H1 (cell line): ENCODE data around the gene MACROD2. TPM values are rescaled to one million over a fixed set of nuclear protein-coding genes. Genes with fewer than 3 reads are reported as not detected.

Source experiments
- EGR1 ChIP-seq: IDR thresholded peaks from 2 replicates; pipeline ENCODE4 v1.6.1; 2011; ENCODE audit warnings: low read depth, low read length, borderline replicate concordance
- GABPA ChIP-seq: IDR thresholded peaks from 2 replicates; pipeline ENCODE4 v1.6.1; 2011; ENCODE audit warnings: mild to moderate bottlenecking, low read length, moderate library complexity, borderline replicate concordance; ENCODE audit not compliant: insufficient read depth
- MAFK ChIP-seq: IDR thresholded peaks from 2 replicates; pipeline ENCODE4 v1.6.1; 2012; ENCODE audit warnings: low read depth, mild to moderate bottlenecking, improper control_type of control experiment, low read length
- NANOG ChIP-seq: IDR thresholded peaks from 2 replicates; pipeline ENCODE4 v1.6.1; 2011; ENCODE audit warnings: low read length, low read depth, mild to moderate bottlenecking, inconsistent platforms; ENCODE audit not compliant: insufficient read depth, poor library complexity, severe bottlenecking
- RXRA ChIP-seq: IDR thresholded peaks from 2 replicates; pipeline ENCODE4 v1.6.1; 2011; ENCODE audit warnings: low read depth, mild to moderate bottlenecking, low read length, moderate library complexity; ENCODE audit not compliant: insufficient read depth
- TBP ChIP-seq: IDR thresholded peaks from 2 replicates; pipeline ENCODE4 v1.6.1; 2011; ENCODE audit warnings: low read depth, low read length, improper control_type of control experiment
- ZNF274 ChIP-seq: IDR thresholded peaks from 2 replicates; pipeline ENCODE4 v1.7.0; 2012; ENCODE audit warnings: low read length, borderline replicate concordance; ENCODE audit errors: extremely low read depth
- polyA plus RNA-seq, 7 experiments: library from polyadenylated mRNA; depleted of rRNA in 3 of 7; stranded (reverse) in 5 of 7; unstranded in 2 of 7; fragments of >200 nt in 5 of 7; fragments of 200-250 nt in 2 of 7; gene quantifications; 1 replicate in 5 of 7; 2 replicates in 1 of 7; 4 replicates in 1 of 7; pipeline versions ENCODE4 v1.2.1 to v1.2.3, GENCODE V29; 2011 to 2013; ENCODE audit warnings: missing spikeins in 2 of 7, mixed read lengths in 2 of 7
- total RNA-seq: library from RNA; stranded (reverse); fragmentation: NEBNext Ultra II Directional; extraction: Animal tissue kit (Norgen Biotek cat#: 25700); gene quantifications from 2 replicates; pipeline ENCODE4 v1.2.1, GENCODE V29; 2021

MACROD2 gene
- total and polyA plus RNA-seq, 2 of the 8 experiments (the other 6 are each of a cell fraction or from before 2014, with no cell fraction given) = 0.70 to 3.9 TPM

DNA sequence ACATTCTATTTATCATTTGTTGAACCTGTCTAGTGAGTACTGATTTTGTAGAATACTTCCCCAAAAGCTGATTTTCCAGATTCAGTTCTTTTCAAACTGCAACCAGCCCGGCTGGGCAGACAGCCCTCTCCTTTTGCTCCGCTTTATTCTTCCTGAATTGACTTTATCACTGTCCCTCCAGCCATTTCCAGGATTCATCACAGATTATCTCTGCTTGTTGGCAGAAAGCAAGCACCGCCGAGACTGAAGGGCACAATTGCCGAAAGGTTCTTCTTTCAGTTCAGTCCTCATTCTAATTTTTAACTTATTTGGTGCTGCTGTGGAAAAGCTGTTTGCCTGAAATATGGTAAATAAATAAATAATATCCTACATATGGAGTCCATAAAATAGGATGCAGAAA lies 711.2 kb downstream of the MACROD2 start (continued):
- TF ChIP-seq NANOG (no peak), RXRA (no peak), EGR1 (no peak), ZNF274 (no peak), TBP (no peak), GABPA (no peak), MAFK (no peak)
